Measurements from ENCODE around the gene ANKRD1. TPM values are rescaled to one million over a fixed set of nuclear protein-coding genes. Genes with fewer than 3 reads are reported as not detected.

The ANKRD1 gene
- total and polyA plus RNA-seq, 2 donors (not counting 1 experiment from before 2014, with no cell fraction given), result not detected

- Mint-ChIP-seq H3K27me3 (no peaks in the 10 kb centered on the region), H3K27ac (no peak overlapping the region), H3K4me1 (no peaks in the 10 kb centered on the region), H3K9me3 (ENCODE audit: insufficient read depth) (no peaks in the 10 kb centered on the region), H3K4me3 (no peak overlapping the region)
- no peaks in the 10 kb centered on the region for H3K4me1 ChIP-seq (ENCODE audit: control insufficient read depth in 2 of 2, insufficient read depth in 2 of 2, low read length in 2 of 2)
- POLR2A ChIA-PET, result no interaction called here
- no peak for TF ChIP-seq EZH2 (IDR thresholded peaks at IDR 0.05; ENCODE audit: borderline replicate concordance, insufficient read depth, low read depth, low read length, poor library complexity, severe bottlenecking)
- TF ChIP-seq, protein P1, sequence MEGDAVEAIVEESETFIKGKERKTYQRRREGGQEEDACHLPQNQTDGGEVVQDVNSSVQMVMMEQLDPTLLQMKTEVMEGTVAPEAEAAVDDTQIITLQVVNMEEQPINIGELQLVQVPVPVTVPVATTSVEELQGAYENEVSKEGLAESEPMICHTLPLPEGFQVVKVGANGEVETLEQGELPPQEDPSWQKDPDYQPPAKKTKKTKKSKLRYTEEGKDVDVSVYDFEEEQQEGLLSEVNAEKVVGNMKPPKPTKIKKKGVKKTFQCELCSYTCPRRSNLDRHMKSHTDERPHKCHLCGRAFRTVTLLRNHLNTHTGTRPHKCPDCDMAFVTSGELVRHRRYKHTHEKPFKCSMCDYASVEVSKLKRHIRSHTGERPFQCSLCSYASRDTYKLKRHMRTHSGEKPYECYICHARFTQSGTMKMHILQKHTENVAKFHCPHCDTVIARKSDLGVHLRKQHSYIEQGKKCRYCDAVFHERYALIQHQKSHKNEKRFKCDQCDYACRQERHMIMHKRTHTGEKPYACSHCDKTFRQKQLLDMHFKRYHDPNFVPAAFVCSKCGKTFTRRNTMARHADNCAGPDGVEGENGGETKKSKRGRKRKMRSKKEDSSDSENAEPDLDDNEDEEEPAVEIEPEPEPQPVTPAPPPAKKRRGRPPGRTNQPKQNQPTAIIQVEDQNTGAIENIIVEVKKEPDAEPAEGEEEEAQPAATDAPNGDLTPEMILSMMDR (IDR thresholded peaks at IDR 0.05), result no peak
- H3K9me3 ChIP-seq (ENCODE audit: control extremely low read depth in 1 of 3, control insufficient read depth in 2 of 3, insufficient read depth in 1 of 3, low read length in 2 of 3), result no peaks in the 10 kb centered on the region
- H3K36me3 ChIP-seq (replicated peaks in 1 of 2; ENCODE audit: control extremely low read depth in 1 of 2, control insufficient read depth in 1 of 2, extremely low read depth in 1 of 2, insufficient read depth in 2 of 2, low read length in 1 of 2), result no peaks in the 10 kb centered on the region
- H2AFZ ChIP-seq (ENCODE audit: insufficient read depth, low read depth, low read length, poor library complexity, severe bottlenecking), result no peak overlapping the region
- no peak overlapping the region for H3K4me3 ChIP-seq (ENCODE audit: control extremely low read depth in 1 of 5, extremely low read depth in 1 of 5, insufficient read depth in 1 of 5, low read depth in 2 of 5, low read length in 4 of 5)
- DNase-seq (no peak), ATAC-seq (ENCODE audit: low read depth) (no peak)
- H3K9ac ChIP-seq (ENCODE audit: low read length), result no peak overlapping the region
- no peaks in the 10 kb centered on the region for H3K79me2 ChIP-seq (ENCODE audit: control insufficient read depth, insufficient read depth, low read length)
- 93% methylated on average over 3 of the region's 6 CpGs for WGBS (ENCODE audit: insufficient coverage)
- no peaks in the 10 kb centered on the region for H4K20me1 ChIP-seq (ENCODE audit: control insufficient read depth, insufficient read depth, low read length, poor library complexity, severe bottlenecking)
- CTCF ChIA-PET, result no interaction called here
- H3K27ac ChIP-seq (ENCODE audit: low read length in 2 of 2), result no peak overlapping the region
- intact Hi-C loops (cut with micrococcal nuclease), result no loop called here
- H3K4me2 ChIP-seq (replicated peaks; ENCODE audit: low read depth, low read length, poor library complexity, severe bottlenecking), result no peak overlapping the region
- no peaks in the 10 kb centered on the region for H3K27me3 ChIP-seq (replicated peaks in 1 of 4; ENCODE audit: control extremely low read depth in 1 of 4, control insufficient read depth in 3 of 4, insufficient read depth in 4 of 4, low read length in 3 of 4)
These were observed 18.8 kb upstream of the ANKRD1 start for GRCh38 chr10:90939648-90940047.

- no peaks in the 10 kb centered on the region for H4K20me1 ChIP-seq (ENCODE audit: control insufficient read depth, insufficient read depth, low read length, poor library complexity, severe bottlenecking)
- DNase-seq (no peak), ATAC-seq (ENCODE audit: low read depth) (no peak)
- POLR2A ChIA-PET, result no interaction called here
- CTCF ChIA-PET, result no interaction called here
- Mint-ChIP-seq H3K4me1 (no peaks in the 10 kb centered on the region), H3K9me3 (ENCODE audit: insufficient read depth) (no peaks in the 10 kb centered on the region), H3K27me3 (no peaks in the 10 kb centered on the region), H3K27ac (no peak overlapping the region), H3K4me3 (no peak overlapping the region)
- TF ChIP-seq, protein P1 (IDR thresholded peaks at IDR 0.05), result no peak
- TF ChIP-seq EZH2 (IDR thresholded peaks at IDR 0.05; ENCODE audit: borderline replicate concordance, insufficient read depth, low read depth, low read length, poor library complexity, severe bottlenecking), result no peak
- H2AFZ ChIP-seq (ENCODE audit: insufficient read depth, low read depth, low read length, poor library complexity, severe bottlenecking), result no peak overlapping the region
- no peaks in the 10 kb centered on the region for H3K9me3 ChIP-seq (ENCODE audit: control extremely low read depth in 1 of 3, control insufficient read depth in 2 of 3, insufficient read depth in 1 of 3, low read length in 2 of 3)
- WGBS (ENCODE audit: insufficient coverage), result no CpG with 5 or more reads among the region's 1 CpG
- H3K27ac ChIP-seq (ENCODE audit: low read length in 2 of 2), result no peak overlapping the region
- no peaks in the 10 kb centered on the region for H3K79me2 ChIP-seq (ENCODE audit: control insufficient read depth, insufficient read depth, low read length)
- no peak overlapping the region for H3K4me2 ChIP-seq (replicated peaks; ENCODE audit: low read depth, low read length, poor library complexity, severe bottlenecking)
- no peak overlapping the region for H3K4me3 ChIP-seq (ENCODE audit: control extremely low read depth in 1 of 5, extremely low read depth in 1 of 5, insufficient read depth in 1 of 5, low read depth in 2 of 5, low read length in 4 of 5)
- intact Hi-C loops (cut with micrococcal nuclease), result no loop called here
- no peaks in the 10 kb centered on the region for H3K36me3 ChIP-seq (replicated peaks in 1 of 2; ENCODE audit: control extremely low read depth in 1 of 2, control insufficient read depth in 1 of 2, extremely low read depth in 1 of 2, insufficient read depth in 2 of 2, low read length in 1 of 2)
- H3K4me1 ChIP-seq (ENCODE audit: control insufficient read depth in 2 of 2, insufficient read depth in 2 of 2, low read length in 2 of 2), result no peaks in the 10 kb centered on the region
- H3K27me3 ChIP-seq (replicated peaks in 1 of 4; ENCODE audit: control extremely low read depth in 1 of 4, control insufficient read depth in 3 of 4, insufficient read depth in 4 of 4, low read length in 3 of 4), result no peaks in the 10 kb centered on the region
- no peak overlapping the region for H3K9ac ChIP-seq (ENCODE audit: low read length)
These were observed 18.2 kb upstream of the ANKRD1 start for GRCh38 chr10:90939116-90939515.

Measured in B cell (primary cell).